22Rv1 (cell line): ENCODE measurements around the gene BRD9.

Experiments
- ZFX ChIP-seq: fragments of 450-650 bp; IDR thresholded peaks from 2 replicates; pipeline ENCODE4 v1.6.1; 2017; ENCODE audit warnings: antibody characterized with exemption, borderline replicate concordance
- TF ChIP-seq, protein P1 (sequence below): fragments of 450-650 bp; IDR thresholded peaks from 2 replicates; pipeline ENCODE4 v1.5.1; 2017; ENCODE audit warnings: mild to moderate bottlenecking

DNA sequence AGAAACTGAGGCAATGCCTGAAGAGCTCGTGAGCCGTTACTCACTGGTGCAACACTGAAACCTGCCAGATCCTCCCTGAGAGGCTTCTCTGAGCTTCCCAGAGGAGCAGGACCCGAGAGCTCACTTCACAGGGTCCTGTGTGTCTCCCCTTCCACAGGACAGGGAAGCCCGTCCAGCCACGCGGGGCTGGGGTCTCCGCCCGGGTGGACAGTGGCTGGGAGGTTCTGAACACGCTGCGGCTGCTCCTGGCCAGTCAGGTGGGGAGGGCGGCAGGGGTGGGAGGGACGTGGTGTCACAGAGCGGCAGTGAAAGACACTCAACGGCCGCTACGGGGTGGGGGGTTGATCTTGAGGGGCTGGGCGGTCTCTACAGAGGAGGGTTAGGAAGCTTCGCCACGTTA is 41.5 kb downstream of the BRD9 start:
- TF ChIP-seq, protein P1, sequence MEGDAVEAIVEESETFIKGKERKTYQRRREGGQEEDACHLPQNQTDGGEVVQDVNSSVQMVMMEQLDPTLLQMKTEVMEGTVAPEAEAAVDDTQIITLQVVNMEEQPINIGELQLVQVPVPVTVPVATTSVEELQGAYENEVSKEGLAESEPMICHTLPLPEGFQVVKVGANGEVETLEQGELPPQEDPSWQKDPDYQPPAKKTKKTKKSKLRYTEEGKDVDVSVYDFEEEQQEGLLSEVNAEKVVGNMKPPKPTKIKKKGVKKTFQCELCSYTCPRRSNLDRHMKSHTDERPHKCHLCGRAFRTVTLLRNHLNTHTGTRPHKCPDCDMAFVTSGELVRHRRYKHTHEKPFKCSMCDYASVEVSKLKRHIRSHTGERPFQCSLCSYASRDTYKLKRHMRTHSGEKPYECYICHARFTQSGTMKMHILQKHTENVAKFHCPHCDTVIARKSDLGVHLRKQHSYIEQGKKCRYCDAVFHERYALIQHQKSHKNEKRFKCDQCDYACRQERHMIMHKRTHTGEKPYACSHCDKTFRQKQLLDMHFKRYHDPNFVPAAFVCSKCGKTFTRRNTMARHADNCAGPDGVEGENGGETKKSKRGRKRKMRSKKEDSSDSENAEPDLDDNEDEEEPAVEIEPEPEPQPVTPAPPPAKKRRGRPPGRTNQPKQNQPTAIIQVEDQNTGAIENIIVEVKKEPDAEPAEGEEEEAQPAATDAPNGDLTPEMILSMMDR: no peak
- no peak for TF ChIP-seq ZFX
